HG02678 (cell line): Measurements from ENCODE around the gene SERPINE3.

ENCODE experiments used
- ATAC-seq: cut with Tn5 transposase; IDR thresholded peaks from one replicate; pipeline ENCODE4 v1.9.1; 2021; ENCODE audit warnings: mild to moderate bottlenecking, moderate library complexity; ENCODE audit not compliant: unreplicated experiment

SERPINE3 gene

DNA sequence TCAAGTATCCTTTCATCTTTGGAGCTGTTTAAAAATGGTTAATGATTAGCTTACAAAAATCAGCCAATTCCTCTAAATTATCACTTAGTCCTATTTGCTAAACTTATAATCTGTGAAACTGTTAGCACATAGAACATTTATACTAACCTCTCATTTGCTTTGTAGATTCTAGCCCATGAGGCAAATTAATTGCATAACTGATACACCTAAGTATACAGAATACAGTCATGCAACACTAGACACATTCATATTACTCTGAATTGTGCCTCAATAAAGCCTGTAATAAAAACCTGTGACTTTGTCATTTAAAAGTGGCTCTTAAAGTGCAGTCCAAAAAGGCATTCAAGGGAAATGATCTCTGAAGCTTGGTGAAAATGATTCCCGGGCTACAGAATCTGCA, 21.0 kb downstream of the SERPINE3 start:
- no peak for ATAC-seq

DNA sequence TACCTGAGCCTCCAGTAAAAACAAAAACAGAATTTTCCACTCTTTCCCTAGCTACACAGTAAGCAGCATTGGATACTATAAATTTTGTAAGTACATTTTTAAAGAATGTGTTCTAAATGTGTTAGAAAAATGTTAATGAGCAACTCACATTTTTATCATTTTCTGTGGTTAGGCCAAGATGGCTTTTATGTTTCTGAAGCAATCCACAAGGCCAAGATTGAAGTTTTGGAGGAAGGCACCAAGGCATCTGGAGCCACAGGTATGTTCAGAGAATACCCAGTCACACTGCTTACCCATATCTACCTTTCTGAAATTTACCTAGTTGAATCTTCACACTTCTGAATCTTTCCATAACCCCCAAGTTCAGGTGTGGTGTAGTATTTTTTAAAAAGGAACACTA, 21.6 kb downstream of the SERPINE3 start:
- no peak for ATAC-seq

DNA sequence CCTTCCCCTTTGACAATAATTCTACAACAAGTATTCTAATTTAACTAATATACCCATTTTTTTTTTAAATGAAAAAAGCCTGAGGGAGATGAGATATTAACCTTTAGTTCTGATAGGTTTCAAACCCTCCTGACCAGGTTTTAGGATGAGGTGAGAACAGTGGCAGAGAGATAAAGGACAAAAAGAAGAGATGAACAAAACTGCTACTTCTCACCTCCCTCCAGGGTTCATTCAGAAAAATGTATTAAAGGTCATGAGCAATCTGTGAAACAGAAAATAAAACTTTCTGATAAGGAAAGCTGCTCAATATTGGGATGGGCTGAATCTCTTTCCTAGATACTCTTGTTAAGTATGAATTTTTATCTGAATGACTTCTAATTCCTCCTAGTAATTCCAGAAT, 24.1 kb downstream of the SERPINE3 start:
- ATAC-seq: no peak

DNA sequence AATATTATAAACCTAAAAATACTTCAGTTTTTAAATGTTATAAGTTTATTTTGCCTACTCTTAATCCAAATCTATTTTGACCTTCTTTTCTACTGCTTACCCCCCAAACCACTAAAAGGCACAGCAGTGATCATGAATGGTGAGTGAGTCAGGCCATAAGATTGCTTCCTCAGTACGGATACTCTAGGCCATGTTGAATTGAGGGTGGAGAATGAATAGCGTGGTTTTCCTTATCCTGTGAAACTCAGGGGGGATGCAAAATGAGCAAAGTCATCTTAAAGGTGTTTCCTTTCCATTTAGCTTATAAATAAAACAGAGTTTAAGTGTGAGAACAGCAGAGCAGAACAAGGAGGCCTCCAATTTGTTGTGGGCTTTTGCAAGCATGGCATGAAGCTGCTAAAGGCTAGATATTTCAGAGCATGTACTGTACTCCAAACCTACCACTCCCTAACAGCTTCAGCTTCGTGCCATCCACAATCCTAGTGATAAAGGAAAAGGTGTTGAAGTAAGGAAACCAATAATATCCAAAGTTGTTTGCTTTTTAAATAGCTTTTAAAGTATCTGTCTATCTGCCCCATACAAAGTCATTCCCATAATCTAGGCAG, 25.0 kb downstream of the SERPINE3 start:
- ATAC-seq: no peak

DNA sequence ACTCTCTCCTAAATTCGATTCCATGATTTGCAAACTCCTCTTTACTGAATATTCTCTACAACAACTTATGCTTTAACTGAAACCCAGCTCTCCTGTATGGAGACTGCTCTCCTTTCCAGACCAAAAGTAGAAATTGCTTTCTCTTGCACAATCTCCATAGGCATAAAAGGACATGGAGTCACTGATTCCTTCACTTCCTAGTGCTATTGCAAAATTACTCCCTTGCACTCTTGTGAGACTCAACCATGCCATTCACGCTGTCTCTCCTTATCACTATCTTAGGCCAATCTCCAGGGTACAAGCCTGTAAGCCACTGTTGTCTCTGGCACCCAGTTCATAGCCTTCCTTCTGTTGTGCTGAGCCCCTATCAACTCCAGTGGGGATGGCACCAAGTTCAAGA, 30.6 kb downstream of the SERPINE3 start:
- ATAC-seq: no peak

DNA sequence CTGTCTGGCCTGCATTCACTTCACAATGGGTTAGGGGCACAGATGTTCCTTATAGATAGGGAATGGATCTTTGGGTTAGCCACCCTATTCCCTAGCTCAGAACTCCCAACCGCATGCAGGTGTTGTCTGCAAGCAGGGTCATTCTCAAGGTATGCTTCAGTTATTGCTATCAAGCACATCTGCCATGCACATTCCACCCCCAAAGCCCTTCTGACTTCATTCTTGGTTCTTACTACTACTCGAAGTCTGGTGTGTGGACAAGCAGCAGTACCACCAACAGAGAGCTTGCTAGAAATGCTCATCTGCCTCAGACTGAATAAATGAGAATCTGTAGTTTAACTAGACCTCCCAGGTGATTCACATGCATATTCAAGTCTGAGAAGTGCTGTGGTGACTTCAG, 31.3 kb downstream of the SERPINE3 start:
- no peak for ATAC-seq

DNA sequence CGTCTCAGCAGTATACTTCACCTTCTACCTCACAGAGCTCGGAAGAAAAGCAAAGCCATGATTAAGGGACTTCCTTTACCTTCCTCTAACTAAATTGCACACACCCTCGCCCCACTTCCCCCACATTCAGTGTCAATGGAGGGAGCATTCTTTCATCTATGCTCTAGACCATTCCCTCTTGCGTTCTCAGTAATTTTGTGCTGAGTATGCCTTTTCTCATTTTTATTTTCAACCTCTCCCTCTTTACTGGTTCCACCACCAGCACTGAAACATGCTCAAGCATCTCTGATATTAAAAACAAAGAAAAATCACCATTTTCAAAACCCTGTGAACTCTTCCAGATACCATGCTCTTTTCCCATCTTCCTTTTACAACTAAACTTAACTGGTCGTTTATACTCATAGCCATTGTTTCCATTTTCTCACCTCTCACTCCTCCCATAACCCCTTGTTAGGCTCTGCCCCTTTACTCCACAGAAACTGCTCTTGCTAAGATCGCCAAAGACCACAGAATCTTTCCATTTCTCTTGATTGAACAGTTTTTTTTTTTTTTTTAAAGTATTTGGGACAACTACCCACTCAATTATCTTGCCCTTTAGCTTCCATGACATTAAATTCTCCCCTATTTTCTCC, 32.4 kb downstream of the SERPINE3 start:
- no peak for ATAC-seq

DNA sequence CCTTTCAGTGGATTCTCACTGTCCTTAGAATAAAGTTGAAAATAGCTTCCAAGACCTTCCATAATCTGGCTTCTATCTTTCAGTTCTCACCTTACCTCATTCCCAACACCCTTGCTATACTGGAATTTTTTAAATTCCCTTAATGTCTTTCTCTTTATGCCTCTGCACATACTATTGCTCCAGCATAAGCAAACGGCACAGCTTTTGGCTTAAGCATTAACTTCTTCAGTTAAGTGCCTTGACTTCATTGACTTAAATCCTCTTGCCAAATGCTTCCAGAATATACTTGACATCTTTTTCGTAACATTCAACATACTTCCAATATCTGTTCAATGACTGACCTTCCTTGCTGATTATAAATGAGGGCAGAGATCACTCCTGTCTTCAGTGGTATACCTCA, 34.0 kb downstream of the SERPINE3 start:
- no peak for ATAC-seq

DNA sequence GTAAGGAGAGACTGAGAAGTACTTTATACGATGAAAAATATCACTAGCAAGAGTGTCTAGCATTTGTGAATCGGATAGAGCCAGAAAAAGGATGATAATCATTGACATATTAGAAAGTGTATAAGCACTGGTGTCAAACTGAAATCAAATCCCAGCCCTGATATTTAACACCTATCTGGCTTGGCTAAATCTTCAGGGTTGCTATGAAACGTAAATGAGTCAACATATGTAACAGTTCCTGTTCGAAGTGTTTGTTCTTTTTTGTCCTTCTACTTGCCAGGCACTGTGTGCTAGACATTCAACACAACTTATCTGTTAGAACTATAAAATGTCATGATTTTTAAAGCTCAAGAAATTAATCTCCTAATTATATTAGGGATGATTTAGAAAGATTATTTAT, 40.8 kb downstream of the SERPINE3 start:
- no peak for ATAC-seq

DNA sequence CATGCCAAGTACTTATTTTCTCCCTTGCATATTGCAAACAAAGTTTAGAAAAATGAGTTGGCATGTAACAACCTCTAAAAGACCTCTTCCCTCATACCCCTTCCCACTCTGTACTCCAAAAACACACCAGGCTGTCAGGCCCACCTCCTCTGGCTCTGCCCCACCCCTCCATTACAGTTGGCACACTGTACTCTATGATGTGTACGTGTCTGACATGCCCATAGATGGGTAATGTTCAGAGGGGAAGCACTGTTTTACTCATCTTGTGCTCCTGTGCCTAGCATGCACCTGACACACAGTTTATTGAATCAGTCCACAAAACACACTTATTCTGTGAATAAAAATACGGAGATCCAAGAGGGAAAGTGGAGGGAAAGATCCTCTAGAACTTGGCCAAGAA, 45.6 kb downstream of the SERPINE3 start:
- ATAC-seq: no peak

DNA sequence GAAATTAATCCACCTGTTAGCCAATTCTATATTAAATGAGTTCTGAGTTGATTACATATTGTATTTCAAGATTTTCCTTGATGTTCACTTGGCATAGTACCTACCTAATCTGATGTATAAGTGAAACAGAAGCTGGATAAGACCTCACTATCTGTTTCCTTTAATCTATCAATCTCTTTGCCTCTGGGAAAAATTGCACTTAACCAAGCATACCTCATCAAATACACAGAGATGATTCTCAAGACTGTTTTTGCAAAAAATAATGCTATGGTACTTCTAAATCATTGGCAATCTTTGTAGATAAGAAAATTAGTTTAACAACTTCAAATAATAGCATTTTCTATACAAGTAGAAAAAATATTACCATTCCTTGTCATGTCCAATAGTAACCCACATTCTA, 55.2 kb downstream of the SERPINE3 start:
- ATAC-seq: no peak

DNA sequence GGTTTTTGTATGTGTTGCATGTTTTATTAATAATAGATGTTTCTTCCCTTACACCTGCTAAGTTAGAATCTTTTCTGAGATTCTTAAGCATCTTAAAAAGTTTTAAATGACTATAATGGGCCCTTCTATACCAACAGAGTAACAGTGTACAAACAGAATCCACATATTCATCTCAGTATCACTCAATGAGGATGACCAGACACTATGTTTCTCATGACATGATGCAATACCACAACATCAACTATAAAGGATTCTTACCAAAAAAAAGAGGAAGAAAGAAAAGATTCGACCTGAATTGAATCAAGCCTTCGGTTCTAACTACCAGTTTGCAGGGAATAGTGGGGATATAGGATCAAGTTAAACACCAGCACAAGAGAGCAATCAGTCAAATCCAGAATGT, 56.9 kb downstream of the SERPINE3 start:
- ATAC-seq: peak; percentile 51

DNA sequence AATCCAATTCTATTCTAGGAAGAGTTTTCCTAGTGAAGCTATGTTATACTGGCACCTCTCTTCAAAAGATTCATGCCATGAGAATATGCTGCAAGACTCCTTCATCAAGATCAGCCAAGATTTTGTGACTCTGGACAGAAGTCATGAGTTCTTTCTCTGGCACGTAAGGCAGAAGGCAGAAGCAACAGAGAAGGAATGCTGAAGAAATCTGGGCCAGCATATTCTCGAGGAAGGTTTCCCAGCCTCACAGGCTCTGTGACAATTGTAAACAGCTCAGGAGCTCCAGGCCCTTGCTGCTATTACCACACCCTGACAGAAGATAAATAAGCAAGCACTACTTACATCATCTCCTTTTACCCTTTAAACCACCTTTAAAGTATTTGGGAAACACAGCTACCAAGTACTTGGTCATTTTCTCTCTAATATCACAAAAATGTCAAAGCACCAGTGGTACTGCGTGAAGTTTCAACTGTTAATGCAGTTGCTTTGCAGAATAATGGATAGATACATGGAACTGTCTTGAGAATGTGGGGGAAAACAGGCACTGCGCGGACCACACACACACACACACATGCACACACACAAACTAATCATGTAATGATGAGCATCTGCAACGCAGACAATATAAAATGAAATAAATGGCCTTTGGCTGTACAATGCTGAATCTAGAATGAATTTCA, 57.9 kb downstream of the SERPINE3 start:
- ATAC-seq: no peak

DNA sequence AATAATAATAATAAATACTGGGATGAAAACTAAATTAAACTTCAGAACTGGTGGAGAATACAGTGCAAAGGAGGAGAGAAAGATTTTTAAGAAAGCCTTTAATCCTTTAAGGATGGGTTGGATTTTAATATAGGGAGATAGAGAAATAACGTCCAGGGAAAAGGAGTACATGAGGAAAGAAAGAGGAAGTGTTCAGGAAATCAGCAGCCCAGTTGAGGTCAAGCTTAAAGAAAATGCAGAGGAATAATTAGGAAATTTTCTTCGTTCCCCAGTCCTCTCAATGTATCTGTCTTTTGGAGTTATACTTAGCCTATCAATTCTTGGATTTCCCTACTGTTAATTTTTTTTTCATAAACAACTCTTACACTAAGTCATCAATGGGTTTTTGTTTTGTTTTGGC, 65.7 kb downstream of the SERPINE3 start:
- no peak for ATAC-seq

DNA sequence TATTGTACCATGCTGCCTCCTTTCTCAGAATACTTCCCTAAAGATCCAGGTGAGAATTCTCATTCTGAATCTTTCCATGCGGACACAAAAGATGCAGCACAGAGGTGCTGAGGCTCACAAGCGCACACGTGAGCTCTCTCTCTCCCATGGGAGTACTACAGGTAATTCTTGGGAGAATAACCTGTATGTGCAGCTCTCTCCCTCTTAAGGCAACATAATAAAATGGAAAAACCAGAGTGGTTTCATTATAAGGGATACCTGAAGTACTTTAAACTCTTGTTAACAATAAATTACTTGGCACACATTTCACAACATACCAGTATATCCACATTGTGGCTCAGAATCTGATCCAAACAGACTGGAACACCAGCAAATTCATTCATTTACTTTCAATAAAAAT, 72.9 kb downstream of the SERPINE3 start:
- no peak for ATAC-seq
